Smooth muscle cell (in vitro differentiated cells): ENCODE results near the gene ERN2. TPM values are rescaled to one million over a fixed set of nuclear protein-coding genes. Genes with fewer than 3 reads are reported as not detected.

Source experiments
- DNase-seq: peaks from one replicate; lab custom pipeline; 2025; ENCODE audit not compliant: unreplicated experiment; lab: John Stamatoyannopoulos, UW
- H2AFZ ChIP-seq: fragments of 200-600 bp; sonication (generic); 2 replicates; pipeline ENCODE4 v1.6.0; 2016; ENCODE audit warnings: antibody characterized with exemption, low read depth, mild to moderate bottlenecking
- H3F3A ChIP-seq: fragments of 200-600 bp; sonication (generic); 2 replicates; pipeline ENCODE4 v1.6.0; 2017; ENCODE audit warnings: antibody characterized with exemption, low read depth
- H3K27ac ChIP-seq: fragments of 200-600 bp; sonication (generic); 2 replicates; pipeline ENCODE4 v1.5.1; 2016; ENCODE audit warnings: low read depth, mild to moderate bottlenecking
- H3K27me3 ChIP-seq: fragments of 200-600 bp; sonication (generic); 2 replicates; pipeline ENCODE4 v1.6.1; 2016; ENCODE audit warnings: low read depth, mild to moderate bottlenecking
- H3K36me3 ChIP-seq: fragments of 200-600 bp; sonication (generic); 2 replicates; pipeline ENCODE4 v1.5.1; 2016; ENCODE audit warnings: low read depth
- H3K4me1 ChIP-seq: fragments of 200-600 bp; sonication (generic); 2 replicates; pipeline ENCODE4 v1.5.1; 2016; ENCODE audit warnings: low read depth
- H3K4me2 ChIP-seq: fragments of 200-600 bp; sonication (generic); 2 replicates; pipeline ENCODE4 v1.6.0; 2016; ENCODE audit warnings: mild to moderate bottlenecking
- H3K4me3 ChIP-seq: fragments of 200-600 bp; sonication (generic); 2 replicates; pipeline ENCODE4 v1.5.1; 2016; ENCODE audit warnings: mild to moderate bottlenecking
- H3K79me2 ChIP-seq: fragments of 200-600 bp; sonication (generic); 2 replicates; pipeline ENCODE4 v1.6.0; 2016; ENCODE audit warnings: low read depth, mild to moderate bottlenecking
- H3K9ac ChIP-seq: fragments of 200-600 bp; sonication (generic); 2 replicates; pipeline ENCODE4 v1.6.0; 2016; ENCODE audit warnings: low read depth
- H3K9me3 ChIP-seq: fragments of 200-600 bp; sonication (generic); replicated peaks from 2 replicates; pipeline ENCODE4 v1.5.1; 2016; ENCODE audit warnings: low read depth
- H4K20me1 ChIP-seq: fragments of 200-600 bp; sonication (generic); 2 replicates; pipeline ENCODE4 v1.6.0; 2016; ENCODE audit warnings: low read depth
- WGBS: methylation state at CpG from one replicate; pipeline ENCODE4 v1.1.7; 2016; ENCODE audit warnings: low lambda C conversion rate; 5-methylcytosine and 5-hydroxymethylcytosine counted together
- polyA plus RNA-seq: library from polyadenylated mRNA; unstranded; fragments of >200 nt; fragmentation: Nextera tagmentation; extraction: Ambion mirVana; gene quantifications from 2 replicates; pipeline ENCODE4 v1.2.1, GENCODE V29; 2016
- total RNA-seq: library from RNA; depleted of rRNA; stranded (reverse); fragments of >200 nt; gene quantifications from 2 replicates; pipeline ENCODE4 v1.2.3, GENCODE V29; 2014
- TF ChIP-seq, protein P1 (sequence below): fragments of 200-600 bp; sonication (generic); IDR thresholded peaks from 2 replicates; pipeline ENCODE4 v1.5.1; 2017; ENCODE audit warnings: borderline replicate concordance, mild to moderate bottlenecking, antibody characterized with exemption; ENCODE audit not compliant: insufficient read depth, poor library complexity, severe bottlenecking

ERN2 gene
- total RNA-seq, result not detected in 2 replicates
- polyA plus RNA-seq, result not detected in 2 replicates

DNA sequence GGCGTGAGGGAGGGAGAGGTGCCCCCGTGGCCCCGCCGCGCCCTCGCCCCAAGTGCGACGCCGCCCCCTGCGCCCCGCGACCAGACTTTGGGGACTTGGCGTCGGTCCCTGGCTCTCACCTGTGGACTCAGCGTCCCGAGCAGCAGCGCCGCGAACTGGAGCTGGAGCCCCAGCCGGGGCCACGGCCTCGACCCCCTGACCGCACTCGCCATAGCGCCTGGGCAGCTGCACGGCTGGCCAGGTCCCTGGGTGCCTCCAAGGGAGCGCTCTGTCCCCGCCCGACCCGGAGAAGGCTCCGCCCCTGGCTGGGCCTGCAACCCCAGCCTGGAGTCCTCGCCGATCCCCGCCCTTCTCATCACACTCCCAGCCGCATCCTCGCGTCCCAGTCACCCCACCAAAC, at the start of gene ERN2:
TSS of gene ERN2 (minus strand) at position 247 of the 400 bp plus-strand sequence. CDS start at position 212, 35 bp downstream.
- no peak for DNase-seq
- no peak within 1 kb of the TSS for H3K9ac ChIP-seq
- TF ChIP-seq, protein P1, sequence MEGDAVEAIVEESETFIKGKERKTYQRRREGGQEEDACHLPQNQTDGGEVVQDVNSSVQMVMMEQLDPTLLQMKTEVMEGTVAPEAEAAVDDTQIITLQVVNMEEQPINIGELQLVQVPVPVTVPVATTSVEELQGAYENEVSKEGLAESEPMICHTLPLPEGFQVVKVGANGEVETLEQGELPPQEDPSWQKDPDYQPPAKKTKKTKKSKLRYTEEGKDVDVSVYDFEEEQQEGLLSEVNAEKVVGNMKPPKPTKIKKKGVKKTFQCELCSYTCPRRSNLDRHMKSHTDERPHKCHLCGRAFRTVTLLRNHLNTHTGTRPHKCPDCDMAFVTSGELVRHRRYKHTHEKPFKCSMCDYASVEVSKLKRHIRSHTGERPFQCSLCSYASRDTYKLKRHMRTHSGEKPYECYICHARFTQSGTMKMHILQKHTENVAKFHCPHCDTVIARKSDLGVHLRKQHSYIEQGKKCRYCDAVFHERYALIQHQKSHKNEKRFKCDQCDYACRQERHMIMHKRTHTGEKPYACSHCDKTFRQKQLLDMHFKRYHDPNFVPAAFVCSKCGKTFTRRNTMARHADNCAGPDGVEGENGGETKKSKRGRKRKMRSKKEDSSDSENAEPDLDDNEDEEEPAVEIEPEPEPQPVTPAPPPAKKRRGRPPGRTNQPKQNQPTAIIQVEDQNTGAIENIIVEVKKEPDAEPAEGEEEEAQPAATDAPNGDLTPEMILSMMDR, result no peak
- no peaks in the 10 kb centered on the region for H4K20me1 ChIP-seq
- peaks cover 64% of the 10 kb centered on the region for H3K27me3 ChIP-seq
- H3K9me3 ChIP-seq, result no peaks in the 10 kb centered on the region
- no peak within 1 kb of the TSS for H3K4me2 ChIP-seq
- H3F3A ChIP-seq, result no peaks in the 10 kb centered on the region
- WGBS, result 13% methylated on average over 20 of the region's 37 CpGs
- no peak within 1 kb of the TSS for H3K4me3 ChIP-seq
- no peaks in the 10 kb centered on the region for H3K4me1 ChIP-seq
- no peaks in the 10 kb centered on the region for H3K36me3 ChIP-seq
- H2AFZ ChIP-seq, result no peak within 1 kb of the TSS
- H3K27ac ChIP-seq, result no peak within 1 kb of the TSS
- H3K79me2 ChIP-seq, result no peaks in the 10 kb centered on the region

DNA sequence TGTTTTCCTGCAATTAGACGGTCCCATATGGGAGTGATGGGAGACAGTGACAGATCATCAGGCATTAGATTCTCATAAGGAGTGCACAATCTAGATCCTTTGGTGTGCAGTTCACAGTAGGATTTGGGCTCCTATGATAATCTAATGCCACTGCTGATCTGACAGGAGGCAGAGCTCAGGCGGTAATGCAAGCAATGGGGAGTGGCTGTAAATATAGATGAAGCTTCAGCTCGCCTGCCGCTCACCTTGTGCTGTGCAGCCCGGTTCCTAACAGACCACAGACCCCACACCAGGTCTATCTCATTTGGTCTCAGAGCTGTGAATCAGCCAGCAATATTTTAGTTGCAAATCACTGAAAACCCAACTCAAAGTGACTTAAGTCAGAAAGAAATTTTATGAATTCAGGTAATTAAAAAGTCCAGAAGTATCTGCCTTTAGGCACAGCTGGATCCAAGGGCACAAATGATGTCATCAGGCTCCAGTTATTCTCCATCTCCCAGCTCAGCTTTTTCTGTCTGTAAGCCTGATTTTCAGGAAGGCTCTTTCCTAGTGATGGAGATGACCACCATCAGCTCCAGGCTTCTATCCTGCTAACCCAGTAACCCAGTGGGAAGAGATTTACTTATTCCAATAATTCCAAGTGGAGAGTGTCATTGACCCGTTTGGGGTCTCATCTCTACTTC, 45.1 kb upstream of the ERN2 start:
- Histone ChIP-seq H3K4me1 (peaks cover 4% of the 10 kb centered on the region), H3K9ac (no peak overlapping the region), H3K4me2 (no peak overlapping the region), H3K27ac (no peak overlapping the region), H3K79me2 (no peaks in the 10 kb centered on the region), H3F3A (no peaks in the 10 kb centered on the region), H3K36me3 (no peaks in the 10 kb centered on the region), H3K27me3 (peaks cover 55% of the 10 kb centered on the region), H4K20me1 (no peaks in the 10 kb centered on the region), H3K9me3 (no peaks in the 10 kb centered on the region), H2AFZ (no peak overlapping the region), H3K4me3 (no peak overlapping the region)
- 89% methylated on average over 6 of the region's 6 CpGs for WGBS
- TF ChIP-seq, protein P1, result no peak
- DNase-seq, result no peak

DNA sequence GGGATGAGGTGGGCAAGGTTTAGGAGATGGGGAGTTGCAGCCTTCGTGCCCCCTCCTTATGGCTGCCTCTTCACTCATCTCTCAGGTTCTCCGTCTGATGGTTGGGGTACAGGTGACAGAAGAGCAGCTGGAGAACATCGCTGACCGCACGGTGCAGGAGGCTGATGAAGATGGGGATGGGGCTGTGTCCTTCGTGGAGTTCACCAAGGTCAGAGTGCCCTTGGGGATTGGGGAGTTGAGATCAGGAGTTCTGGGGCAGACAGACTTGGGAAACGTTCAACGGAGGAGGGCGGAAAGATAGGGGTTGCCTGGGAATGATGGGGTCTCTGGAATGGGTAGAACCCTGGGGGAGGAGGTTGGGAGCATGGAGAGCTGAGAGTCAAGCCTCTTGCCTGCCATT, 44.1 kb upstream of the ERN2 start:
- no peak overlapping the region for H3K27ac ChIP-seq
- no peak overlapping the region for H2AFZ ChIP-seq
- TF ChIP-seq, protein P1, result no peak
- H3K79me2 ChIP-seq, result no peaks in the 10 kb centered on the region
- H3K9ac ChIP-seq, result no peak overlapping the region
- 84% methylated on average over 9 of the region's 9 CpGs for WGBS
- no peaks in the 10 kb centered on the region for H4K20me1 ChIP-seq
- no peak for DNase-seq
- no peaks in the 10 kb centered on the region for H3F3A ChIP-seq
- H3K9me3 ChIP-seq, result no peaks in the 10 kb centered on the region
- H3K4me2 ChIP-seq, result no peak overlapping the region
- H3K27me3 ChIP-seq, result peaks cover 63% of the 10 kb centered on the region
- H3K36me3 ChIP-seq, result no peaks in the 10 kb centered on the region
- no peak overlapping the region for H3K4me3 ChIP-seq
- H3K4me1 ChIP-seq, result peaks cover 4% of the 10 kb centered on the region

DNA sequence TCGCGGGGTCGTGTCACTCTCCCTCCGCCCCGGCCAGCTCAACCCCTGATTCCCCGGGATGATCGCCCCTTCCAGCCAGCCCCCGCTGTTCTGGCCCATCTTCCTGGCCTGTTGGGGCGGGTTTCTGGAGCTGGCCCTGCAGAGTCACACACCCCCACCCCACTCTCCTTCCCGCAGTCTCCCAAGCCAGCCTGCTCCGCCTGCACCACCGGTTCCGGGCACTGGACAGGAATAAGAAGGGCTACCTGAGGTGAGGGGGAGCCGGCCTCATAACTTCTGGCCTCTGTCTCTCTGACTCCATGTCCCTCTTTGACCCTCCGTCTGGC, 42.4 kb upstream of the ERN2 start:
- Histone ChIP-seq H3K36me3 (no peaks in the 10 kb centered on the region), H3K27ac (no peak overlapping the region), H3K4me1 (peaks cover 4% of the 10 kb centered on the region), H3K9me3 (no peaks in the 10 kb centered on the region), H3K4me2 (no peak overlapping the region), H2AFZ (no peak overlapping the region), H3K4me3 (no peak overlapping the region), H3K9ac (no peak overlapping the region), H3K79me2 (no peaks in the 10 kb centered on the region), H4K20me1 (no peaks in the 10 kb centered on the region), H3F3A (no peaks in the 10 kb centered on the region), H3K27me3 (peaks cover 66% of the 10 kb centered on the region)
- WGBS, result 72% methylated on average over 15 of the region's 15 CpGs
- TF ChIP-seq, protein P1, result no peak
- DNase-seq, result no peak
